ENCODE data around the gene TEX28. TPM values are rescaled to one million over a fixed set of nuclear protein-coding genes. Genes with fewer than 3 reads are reported as not detected.

TEX28 gene
- total RNA-seq, 4 donors from 2014 or later = not detected

GRCh38 chrX:154333116-154333515, 38.2 kb upstream of the TEX28 start:
- no peak overlapping the region for H3K27ac ChIP-seq
- H3K9me3 ChIP-seq = no peaks in the 10 kb centered on the region
- no peak for TF ChIP-seq CTCF (IDR thresholded peaks at IDR 0.05)
- TF ChIP-seq POLR2A (IDR thresholded peaks at IDR 0.05) = no peak
- H3K27me3 ChIP-seq = no peaks in the 10 kb centered on the region
- WGBS, 2 donors = no CpG with 5 or more reads among the region's 9 CpGs
- H3K36me3 ChIP-seq = no peaks in the 10 kb centered on the region
- DNase-seq = no peak
- H3K4me1 ChIP-seq = no peaks in the 10 kb centered on the region
- intact Hi-C loops (cut with DNase I) = no loop called here
- no peak overlapping the region for H3K4me3 ChIP-seq

GRCh38 chrX:154332561-154332960, 37.6 kb upstream of the TEX28 start:
- no peak for DNase-seq
- 100% methylated on average over 1 of the region's 29 CpGs; no CpG with 5 or more reads in 1 of the 2 donors for WGBS, 2 donors
- H3K27me3 ChIP-seq = no peaks in the 10 kb centered on the region

GRCh38 chrX:154329294-154329693, 34.4 kb upstream of the TEX28 start:
- peaks cover 0 to 20% (median 6%) of the 10 kb centered on the region in 3 donors for H3K4me1 ChIP-seq
- WGBS, 2 donors = 79 to 81% methylated on average over 2 to 10 of the region's 10 CpGs
- no peak for TF ChIP-seq CTCF (IDR thresholded peaks at IDR 0.05)
- no peak for TF ChIP-seq POLR2A (IDR thresholded peaks at IDR 0.05)
- H3K27me3 ChIP-seq = no peaks in the 10 kb centered on the region
- no peaks in the 10 kb centered on the region for H3K9me3 ChIP-seq
- no peak overlapping the region for H3K27ac ChIP-seq
- H3K4me3 ChIP-seq = no peak overlapping the region
- DNase-seq = no peak
- H3K36me3 ChIP-seq = no peaks in the 10 kb centered on the region
- intact Hi-C loops (cut with DNase I) = no loop called here

More at GRCh38 chrX:154332561-154332960, 37.6 kb upstream of the TEX28 start:
- no peak overlapping the region for H3K4me3 ChIP-seq
- H3K4me1 ChIP-seq = peaks cover 0 to under 1% (median 0%) of the 10 kb centered on the region in 3 donors
- no peaks in the 10 kb centered on the region for H3K9me3 ChIP-seq
- intact Hi-C loops (cut with DNase I) = no loop called here
- H3K27ac ChIP-seq = no peak overlapping the region
- TF ChIP-seq CTCF (IDR thresholded peaks at IDR 0.05) = no peak
- no peak for TF ChIP-seq POLR2A (IDR thresholded peaks at IDR 0.05)
- no peaks in the 10 kb centered on the region for H3K36me3 ChIP-seq

GRCh38 chrX:154328646-154329045, 33.7 kb upstream of the TEX28 start:
- no peak for DNase-seq
- H3K27me3 ChIP-seq = no peaks in the 10 kb centered on the region
- H3K4me3 ChIP-seq = no peak overlapping the region
- TF ChIP-seq CTCF (IDR thresholded peaks at IDR 0.05) = no peak
- TF ChIP-seq POLR2A (IDR thresholded peaks at IDR 0.05) = no peak
- 93 to 100% methylated on average over 4 to 5 of the region's 5 CpGs for WGBS, 2 donors
- intact Hi-C loops (cut with DNase I) = no loop called here
- no peak overlapping the region for H3K27ac ChIP-seq
- H3K36me3 ChIP-seq = no peaks in the 10 kb centered on the region
- no peaks in the 10 kb centered on the region for H3K9me3 ChIP-seq
- H3K4me1 ChIP-seq = peaks cover 0 to 20% (median 6%) of the 10 kb centered on the region in 3 donors

- 29 to 39% methylated on average over 6 to 11 of the region's 11 CpGs for WGBS, 2 donors
- H3K27ac ChIP-seq = peak overlapping the region in 1 of 4 donors; percentile 9
- H3K27me3 ChIP-seq = no peaks in the 10 kb centered on the region
- TF ChIP-seq POLR2A (IDR thresholded peaks at IDR 0.05) (no peak), CTCF (IDR thresholded peaks at IDR 0.05) (no peak)
- H3K4me3 ChIP-seq = no peak overlapping the region
- intact Hi-C loops (cut with DNase I) = no loop called here
- H3K4me1 ChIP-seq = peaks cover 0 to 20% (median 6%) of the 10 kb centered on the region in 3 donors
- no peaks in the 10 kb centered on the region for H3K36me3 ChIP-seq
- no peak for DNase-seq
- no peaks in the 10 kb centered on the region for H3K9me3 ChIP-seq
Observed at GRCh38 chrX:154327038-154327820, 32.3 kb upstream of the TEX28 start.
